Stimulated activated CD4-positive, alpha-beta T cell treated with anti-CD3 and anti-CD28 coated beads, Interleukin-4, amount 100 ng/mL, for 4 hours (primary cell): ENCODE results near the gene PLK5.

ENCODE experiments used
- DNase-seq, 2 experiments: peaks; one replicate each; pipeline ENCODE4 v3.0.0-alpha.2; 2020

PLK5 gene

DNA sequence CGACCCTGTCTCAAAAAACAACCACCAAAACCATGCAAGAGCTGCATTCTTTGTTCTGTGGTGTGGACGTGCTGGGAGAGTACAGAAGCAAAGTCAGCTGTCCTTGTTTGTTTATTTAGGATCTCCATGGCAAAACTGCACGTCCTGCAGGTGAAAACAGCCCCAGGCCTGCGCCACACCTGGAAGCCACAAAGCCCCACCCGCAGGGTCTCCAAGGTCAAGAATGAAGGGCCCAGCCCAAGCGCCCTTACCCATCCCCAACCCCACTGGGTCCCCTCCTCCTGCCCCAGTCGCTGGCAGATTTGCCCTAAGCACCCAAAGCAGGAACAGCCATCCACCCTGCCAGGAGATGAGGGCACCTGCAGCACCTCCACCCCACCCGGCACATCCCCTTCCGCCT lies 58.3 kb downstream of the PLK5 start:
- no peak for DNase-seq

GRCh38 chr19:1584500-1585242 lies 60.8 kb downstream of the PLK5 start:
- no peak for DNase-seq

DNA sequence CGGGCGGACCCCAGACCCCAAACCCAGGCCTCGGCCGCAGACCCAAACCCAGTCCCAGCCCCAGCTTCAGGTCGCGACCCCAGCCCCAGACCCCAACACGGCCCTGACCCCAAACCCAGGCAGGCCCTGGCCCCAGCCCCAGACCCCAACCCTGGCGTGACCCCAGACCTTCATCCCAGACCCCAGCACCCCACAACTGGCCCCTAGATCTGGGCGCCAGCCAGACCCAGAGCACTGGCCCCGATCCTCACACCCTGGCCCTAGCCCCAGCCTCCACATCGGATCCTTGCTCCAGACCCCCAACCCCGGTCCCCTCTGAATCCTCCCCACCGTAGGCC lies 61.3 kb downstream of the PLK5 start:
- DNase-seq = no peak
